ENCODE data around the gene FAM118B.

The FAM118B gene

DNA sequence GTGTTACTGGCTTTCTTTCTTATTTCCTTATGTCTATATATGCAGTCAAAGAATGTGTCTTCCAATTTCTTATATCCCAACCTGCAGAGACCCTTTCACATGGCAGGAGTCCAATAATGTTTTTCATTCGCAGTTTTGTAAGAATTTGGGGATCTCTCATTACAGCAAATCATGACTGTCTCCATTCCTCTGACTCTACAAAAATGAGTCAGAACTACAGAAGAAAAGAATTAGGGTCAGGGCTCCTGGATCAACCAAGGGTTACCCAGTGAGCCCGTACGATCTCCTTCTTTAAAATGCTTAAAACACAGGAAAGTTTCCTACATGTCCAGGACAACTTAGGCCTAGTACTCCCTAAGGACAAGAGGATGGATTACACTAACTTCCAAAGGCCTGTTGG, 42.3 kb upstream of the FAM118B start:
- no peak for TF ChIP-seq EZH2 (IDR thresholded peaks at IDR 0.05; ENCODE audit: borderline replicate concordance, low read length)
- TF ChIP-seq, protein P1, sequence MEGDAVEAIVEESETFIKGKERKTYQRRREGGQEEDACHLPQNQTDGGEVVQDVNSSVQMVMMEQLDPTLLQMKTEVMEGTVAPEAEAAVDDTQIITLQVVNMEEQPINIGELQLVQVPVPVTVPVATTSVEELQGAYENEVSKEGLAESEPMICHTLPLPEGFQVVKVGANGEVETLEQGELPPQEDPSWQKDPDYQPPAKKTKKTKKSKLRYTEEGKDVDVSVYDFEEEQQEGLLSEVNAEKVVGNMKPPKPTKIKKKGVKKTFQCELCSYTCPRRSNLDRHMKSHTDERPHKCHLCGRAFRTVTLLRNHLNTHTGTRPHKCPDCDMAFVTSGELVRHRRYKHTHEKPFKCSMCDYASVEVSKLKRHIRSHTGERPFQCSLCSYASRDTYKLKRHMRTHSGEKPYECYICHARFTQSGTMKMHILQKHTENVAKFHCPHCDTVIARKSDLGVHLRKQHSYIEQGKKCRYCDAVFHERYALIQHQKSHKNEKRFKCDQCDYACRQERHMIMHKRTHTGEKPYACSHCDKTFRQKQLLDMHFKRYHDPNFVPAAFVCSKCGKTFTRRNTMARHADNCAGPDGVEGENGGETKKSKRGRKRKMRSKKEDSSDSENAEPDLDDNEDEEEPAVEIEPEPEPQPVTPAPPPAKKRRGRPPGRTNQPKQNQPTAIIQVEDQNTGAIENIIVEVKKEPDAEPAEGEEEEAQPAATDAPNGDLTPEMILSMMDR (IDR thresholded peaks at IDR 0.05; ENCODE audit: low read length): no peak
- Histone ChIP-seq H3K9me3 (ENCODE audit: low read length) (no peaks in the 10 kb centered on the region), H3F3A (ENCODE audit: insufficient read depth, low read length) (no peaks in the 10 kb centered on the region), H3K27me3 (ENCODE audit: insufficient read depth, low read length) (no peaks in the 10 kb centered on the region), H3K79me2 (ENCODE audit: insufficient read depth, low read length) (no peaks in the 10 kb centered on the region), H3K4me2 (ENCODE audit: low read length) (no peak overlapping the region), H3K9ac (ENCODE audit: low read length) (no peak overlapping the region), H3K9me2 (ENCODE audit: low read depth, low read length) (no peaks in the 10 kb centered on the region), H3K27ac (ENCODE audit: low read depth, low read length, poor library complexity, severe bottlenecking) (no peak overlapping the region), H3K4me1 (ENCODE audit: insufficient read depth, low read length, severe bottlenecking) (no peaks in the 10 kb centered on the region), H2AFZ (ENCODE audit: low read length) (no peak overlapping the region), H4K20me1 (ENCODE audit: insufficient read depth, low read length) (no peaks in the 10 kb centered on the region), H3K36me3 (ENCODE audit: insufficient read depth, low read length) (no peaks in the 10 kb centered on the region), H3K4me3 (ENCODE audit: low read depth, low read length, poor library complexity, severe bottlenecking) (no peak overlapping the region)

- H3K27me3 ChIP-seq (ENCODE audit: insufficient read depth, low read length): no peaks in the 10 kb centered on the region
- no peak overlapping the region for H2AFZ ChIP-seq (ENCODE audit: low read length)
These were observed 39.0 kb upstream of the FAM118B start for GRCh38 chr11:126172596-126173038.

GRCh38 chr11:126173257-126173656, 38.3 kb upstream of the FAM118B start:
- Histone ChIP-seq H2AFZ (ENCODE audit: low read length) (no peak overlapping the region), H3K9ac (ENCODE audit: low read length) (no peak overlapping the region), H4K20me1 (ENCODE audit: insufficient read depth, low read length) (no peaks in the 10 kb centered on the region), H3K36me3 (ENCODE audit: insufficient read depth, low read length) (no peaks in the 10 kb centered on the region), H3K9me3 (ENCODE audit: low read length) (no peaks in the 10 kb centered on the region), H3K4me3 (ENCODE audit: low read depth, low read length, poor library complexity, severe bottlenecking) (no peak overlapping the region), H3K27ac (ENCODE audit: low read depth, low read length, poor library complexity, severe bottlenecking) (no peak overlapping the region), H3K79me2 (ENCODE audit: insufficient read depth, low read length) (no peaks in the 10 kb centered on the region), H3K27me3 (ENCODE audit: insufficient read depth, low read length) (no peaks in the 10 kb centered on the region), H3K4me1 (ENCODE audit: insufficient read depth, low read length, severe bottlenecking) (no peaks in the 10 kb centered on the region), H3K9me2 (ENCODE audit: low read depth, low read length) (no peaks in the 10 kb centered on the region), H3F3A (ENCODE audit: insufficient read depth, low read length) (no peaks in the 10 kb centered on the region), H3K4me2 (ENCODE audit: low read length) (no peak overlapping the region)
- TF ChIP-seq EZH2 (IDR thresholded peaks at IDR 0.05; ENCODE audit: borderline replicate concordance, low read length): no peak
- TF ChIP-seq, protein P1 (IDR thresholded peaks at IDR 0.05; ENCODE audit: low read length): no peak

More at GRCh38 chr11:126172596-126173038, 39.0 kb upstream of the FAM118B start:
- H3K36me3 ChIP-seq (ENCODE audit: insufficient read depth, low read length): no peaks in the 10 kb centered on the region
- H3K9me3 ChIP-seq (ENCODE audit: low read length): no peaks in the 10 kb centered on the region
- H3K9ac ChIP-seq (ENCODE audit: low read length): no peak overlapping the region
- no peaks in the 10 kb centered on the region for H3F3A ChIP-seq (ENCODE audit: insufficient read depth, low read length)
- no peaks in the 10 kb centered on the region for H3K79me2 ChIP-seq (ENCODE audit: insufficient read depth, low read length)
- no peaks in the 10 kb centered on the region for H3K4me1 ChIP-seq (ENCODE audit: insufficient read depth, low read length, severe bottlenecking)
- TF ChIP-seq, protein P1 (IDR thresholded peaks at IDR 0.05; ENCODE audit: low read length): no peak
- TF ChIP-seq EZH2 (IDR thresholded peaks at IDR 0.05; ENCODE audit: borderline replicate concordance, low read length): no peak
- no peaks in the 10 kb centered on the region for H3K9me2 ChIP-seq (ENCODE audit: low read depth, low read length)
- no peak overlapping the region for H3K4me2 ChIP-seq (ENCODE audit: low read length)
- H3K4me3 ChIP-seq (ENCODE audit: low read depth, low read length, poor library complexity, severe bottlenecking): no peak overlapping the region
- H4K20me1 ChIP-seq (ENCODE audit: insufficient read depth, low read length): no peaks in the 10 kb centered on the region
- H3K27ac ChIP-seq (ENCODE audit: low read depth, low read length, poor library complexity, severe bottlenecking): no peak overlapping the region
